Stimulated activated CD4-positive, alpha-beta T cell treated with anti-CD3 and anti-CD28 coated beads, Interleukin-12 subunit alpha, Interleukin-12 subunit beta, amount 100 ng/mL, for 4 hours (primary cell): Measurements from ENCODE around the gene ADAT3.
A peak's percentile ranks its signal among the peaks of the same experiment; 100 is the strongest.

Experiments used
- DNase-seq: peaks from one replicate; pipeline ENCODE4 v3.0.0-alpha.2; 2020

Gene ADAT3

GRCh38 chr19:1917146-1917545 lies 11.9 kb downstream of the ADAT3 start:
- no peak for DNase-seq

- DNase-seq = no peak
Observed at GRCh38 chr19:1917926-1918325, 12.7 kb downstream of the ADAT3 start.

GRCh38 chr19:1918975-1919374 lies 13.8 kb downstream of the ADAT3 start:
- no peak for DNase-seq

DNA sequence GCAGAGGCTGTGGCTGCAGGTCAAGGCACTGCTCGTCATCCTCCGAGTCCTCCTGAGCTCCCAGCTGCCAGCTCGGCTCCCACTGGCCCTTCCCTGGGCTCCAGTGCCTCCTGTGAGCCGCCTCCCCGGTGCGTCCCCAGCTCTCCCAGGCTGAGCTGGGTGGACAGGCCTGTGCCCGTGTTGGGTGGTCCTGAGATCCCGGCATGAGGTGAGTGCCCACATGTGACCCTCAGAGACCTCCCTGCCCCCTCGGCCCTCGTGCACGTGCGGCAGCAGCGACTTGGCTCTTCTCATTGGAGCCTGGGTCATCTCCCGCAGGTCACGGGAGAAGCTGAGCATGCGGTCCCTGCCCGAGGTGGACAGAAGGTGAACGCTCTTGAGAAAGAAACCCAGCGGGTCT lies 15.4 kb downstream of the ADAT3 start:
- DNase-seq = no peak

DNA sequence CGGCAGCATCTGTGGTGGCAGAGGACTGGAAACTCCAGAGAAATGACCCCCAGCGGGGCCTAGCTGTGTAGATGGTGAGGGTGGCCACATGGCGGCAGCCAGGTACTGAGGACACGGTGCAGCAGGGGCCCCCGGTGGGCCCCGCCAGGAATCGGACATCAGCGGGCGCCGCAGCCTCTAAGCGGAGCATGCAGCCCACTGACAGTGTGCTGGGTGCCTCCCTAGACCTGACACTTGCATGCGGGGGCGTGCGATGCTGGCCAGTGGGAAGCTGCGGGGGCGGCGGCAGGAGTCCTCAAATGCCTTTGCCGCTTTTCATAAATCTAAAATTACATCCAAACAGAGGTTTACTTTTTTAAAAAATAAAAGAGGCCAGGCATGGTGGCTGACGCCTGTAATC lies 16.1 kb downstream of the ADAT3 start:
- DNase-seq = no peak

DNA sequence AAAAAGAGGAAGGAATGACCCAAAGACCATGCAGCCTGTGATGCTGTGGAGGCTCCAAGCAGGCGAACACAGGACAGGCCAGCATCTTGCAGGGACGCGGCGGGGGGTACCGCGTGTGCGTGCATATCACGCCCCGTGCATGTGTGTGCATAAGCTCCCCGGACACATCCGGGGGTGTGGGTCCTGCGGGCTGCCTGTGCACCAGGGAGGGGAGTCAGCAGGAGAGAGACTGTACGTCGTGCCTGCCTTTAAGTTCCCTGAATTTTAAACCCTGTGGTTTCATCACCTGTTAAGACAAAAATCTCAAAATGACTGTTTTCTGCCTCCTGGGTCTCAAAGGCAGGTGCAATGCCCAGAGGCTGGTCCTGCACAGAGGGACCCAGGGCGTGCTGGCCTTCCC lies 16.6 kb downstream of the ADAT3 start:
- no peak for DNase-seq

GRCh38 chr19:1922803-1923202 lies 17.6 kb downstream of the ADAT3 start:
- no peak for DNase-seq

DNA sequence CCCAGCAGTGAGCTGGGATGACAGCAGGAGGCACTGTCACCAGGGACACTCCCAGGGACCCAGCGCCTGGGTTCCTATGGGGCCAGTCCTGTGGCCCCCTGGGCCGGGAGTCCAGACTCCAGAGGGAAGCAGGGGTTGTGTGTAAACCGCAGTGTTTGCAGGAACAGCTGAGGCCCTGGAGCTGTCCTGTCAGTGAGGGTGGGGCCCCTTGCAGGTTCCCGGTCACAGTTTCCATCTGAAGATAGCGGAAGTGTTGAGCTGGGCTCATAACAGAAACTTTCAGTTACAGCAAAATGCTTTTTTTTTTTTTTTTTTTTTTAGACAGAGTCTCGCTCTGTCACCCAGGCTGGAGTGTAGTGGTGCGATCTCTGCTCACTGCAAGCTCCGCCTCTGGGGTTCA lies 18.1 kb downstream of the ADAT3 start:
- peak; percentile 33 for DNase-seq

GRCh38 chr19:1924320-1924961 lies 19.2 kb downstream of the ADAT3 start:
- DNase-seq = no peak

GRCh38 chr19:1925544-1925943 lies 20.3 kb downstream of the ADAT3 start:
- DNase-seq = no peak

DNA sequence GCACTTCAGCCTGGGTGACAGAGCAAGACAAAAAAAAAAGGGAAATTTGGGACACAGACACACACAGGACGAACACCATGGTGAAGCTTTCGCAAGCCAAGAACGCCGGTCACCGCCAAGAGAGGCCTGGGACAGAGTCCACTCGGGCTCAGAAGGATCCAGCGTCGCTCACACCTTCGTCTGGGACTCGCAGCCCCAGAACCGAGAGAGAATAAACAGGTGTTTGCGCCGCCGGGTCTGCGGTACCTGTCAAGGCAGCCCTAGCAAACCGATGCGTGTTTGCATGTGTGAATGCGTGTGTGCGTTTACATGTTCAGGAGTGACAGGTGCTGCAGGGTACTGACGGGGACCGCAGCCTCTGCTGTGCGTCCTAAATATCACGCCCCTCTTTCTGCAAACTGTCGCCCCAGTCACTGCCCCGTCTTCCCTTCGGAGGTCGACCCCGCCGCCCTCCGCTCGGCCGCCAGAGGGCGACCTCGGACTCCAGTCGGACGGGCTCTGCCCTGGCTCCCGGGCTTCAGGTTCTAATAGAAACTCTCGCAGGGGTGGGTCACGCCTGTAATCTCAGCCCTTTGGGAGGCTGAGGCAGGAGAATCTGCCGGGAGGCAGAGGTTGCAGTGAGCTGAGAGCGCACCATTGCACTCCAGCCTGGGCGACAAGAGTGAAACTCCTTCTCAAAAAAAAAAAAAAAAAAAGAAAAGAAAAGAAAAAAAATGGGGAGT lies 24.0 kb downstream of the ADAT3 start:
- DNase-seq = peak; percentile 81

DNA sequence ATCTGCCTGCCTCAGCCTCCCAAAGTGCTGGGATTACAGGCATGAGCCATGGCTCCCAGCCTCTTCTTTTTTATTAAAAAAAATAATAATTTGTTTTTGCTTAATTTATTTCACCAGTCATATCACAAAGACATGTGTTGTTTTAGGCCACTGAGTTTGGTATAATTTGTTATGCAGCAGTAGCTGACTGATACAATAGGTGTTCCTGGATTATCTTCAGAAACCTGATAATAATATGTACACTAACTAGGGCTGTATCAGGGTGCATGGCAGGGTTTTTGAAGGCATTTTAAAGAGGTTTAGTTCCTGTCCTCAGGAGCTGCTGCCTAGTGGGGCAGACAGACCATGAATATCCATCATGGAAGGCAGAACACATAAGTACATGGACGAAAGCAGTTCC lies 26.2 kb downstream of the ADAT3 start:
- DNase-seq = no peak

DNA sequence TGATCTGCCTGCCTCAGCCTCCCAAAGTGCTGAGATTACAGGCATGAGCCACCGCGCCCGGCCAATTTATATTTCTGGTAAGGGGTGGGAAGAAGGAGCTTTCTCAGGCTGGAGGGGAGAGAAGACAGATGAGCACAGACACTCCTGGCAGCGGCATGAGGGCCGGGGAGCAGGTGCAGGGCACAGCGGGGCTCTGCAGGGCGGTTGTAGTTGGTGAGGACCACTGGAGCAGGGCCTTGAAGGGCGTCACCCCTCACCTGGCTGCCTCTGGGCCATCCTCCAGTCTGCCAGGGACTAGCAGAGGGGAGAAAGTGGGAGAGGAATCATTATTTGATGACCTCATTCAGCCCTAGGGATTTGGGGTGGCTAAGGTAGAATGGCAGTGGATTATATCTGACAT lies 27.2 kb downstream of the ADAT3 start:
- no peak for DNase-seq

- DNase-seq = no peak
Observed at GRCh38 chr19:1933244-1933643, 28.0 kb downstream of the ADAT3 start.

DNA sequence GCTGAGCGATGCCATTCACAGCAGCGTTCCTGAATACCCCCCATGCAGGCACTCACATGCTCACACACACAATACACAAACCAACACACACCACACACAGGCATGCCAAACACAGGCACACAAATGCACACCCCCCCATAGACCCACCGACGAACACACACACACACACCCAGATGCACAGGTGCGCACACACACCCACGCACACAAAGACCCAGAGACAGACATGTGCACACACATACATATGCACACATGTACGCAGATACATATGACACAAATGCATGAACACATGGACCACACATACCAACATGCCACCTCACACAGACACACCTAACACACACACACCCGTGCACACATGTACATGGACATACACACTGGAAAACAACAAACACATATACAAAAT lies 28.7 kb downstream of the ADAT3 start:
- DNase-seq = no peak

- DNase-seq = no peak
Observed at GRCh38 chr19:1935484-1936208, 30.4 kb downstream of the ADAT3 start.

DNA sequence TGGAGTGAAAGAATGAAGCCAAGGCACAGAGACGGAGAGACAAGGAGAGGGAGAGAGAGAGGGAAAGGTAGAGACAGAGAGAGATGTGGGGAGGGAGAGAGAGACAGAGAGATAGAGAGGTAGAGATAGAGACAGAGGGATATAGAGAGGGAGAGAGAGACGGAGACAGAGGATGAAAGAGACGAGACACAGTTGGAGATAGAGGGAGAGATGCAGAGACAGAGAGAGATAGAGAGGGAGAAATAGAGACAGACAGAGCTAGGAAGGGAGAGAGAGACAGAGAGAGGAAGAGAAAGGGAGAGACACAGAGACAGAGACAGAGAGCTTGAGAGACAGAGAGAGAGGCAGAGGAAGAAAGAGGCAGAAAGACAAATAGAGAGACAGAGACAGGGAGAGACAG lies 31.2 kb downstream of the ADAT3 start:
- no peak for DNase-seq

DNA sequence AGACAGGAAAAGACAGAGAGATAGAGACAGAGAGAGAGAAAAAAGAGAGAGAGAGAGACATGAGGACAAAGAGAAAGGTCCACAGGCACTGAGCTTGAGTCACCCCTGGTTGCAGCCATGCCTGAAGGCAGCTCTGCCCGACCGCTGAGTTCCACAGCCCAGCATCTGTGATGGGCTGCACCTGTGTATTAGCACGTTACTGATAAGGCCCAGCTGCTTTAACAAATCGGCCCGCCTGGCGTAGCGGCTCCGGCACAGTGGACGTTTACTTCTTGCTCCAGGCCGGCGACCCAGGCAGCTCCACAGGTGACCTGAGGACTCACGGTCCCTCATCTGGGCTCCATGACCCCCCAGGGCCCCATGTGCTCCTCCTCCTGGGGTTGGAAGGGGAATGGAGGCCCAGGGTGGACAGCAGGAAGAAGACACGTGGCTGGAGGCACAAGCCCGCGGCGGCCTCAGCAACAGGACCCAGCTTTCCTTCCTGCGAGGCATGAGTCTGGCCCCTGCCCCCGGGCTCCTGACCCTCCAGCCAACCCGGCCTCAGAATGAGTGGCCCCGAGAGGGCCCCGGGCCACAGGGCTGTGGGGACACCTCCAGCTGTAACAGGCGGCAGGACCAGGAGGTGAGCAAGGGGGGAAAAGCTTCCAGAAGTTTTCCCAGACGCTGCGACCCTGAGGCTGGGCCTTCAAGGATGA lies 31.9 kb downstream of the ADAT3 start:
- no peak for DNase-seq

- DNase-seq = no peak
Observed at GRCh38 chr19:1938071-1938470, 32.9 kb downstream of the ADAT3 start.

GRCh38 chr19:1941146-1942077 lies 36.2 kb downstream of the ADAT3 start, which contains the start of gene CSNK1G2:
CSNK1G2 (plus strand) TSS chr19:1941172; CDS start chr19:1969773, 28,601 bp downstream.
- DNase-seq = peak; percentile 34

GRCh38 chr19:1942078-1942933 lies 37.1 kb downstream of the ADAT3 start:
- DNase-seq = peak; percentile 55
